ENCODE data around the gene PRKCG.

PRKCG gene

DNA sequence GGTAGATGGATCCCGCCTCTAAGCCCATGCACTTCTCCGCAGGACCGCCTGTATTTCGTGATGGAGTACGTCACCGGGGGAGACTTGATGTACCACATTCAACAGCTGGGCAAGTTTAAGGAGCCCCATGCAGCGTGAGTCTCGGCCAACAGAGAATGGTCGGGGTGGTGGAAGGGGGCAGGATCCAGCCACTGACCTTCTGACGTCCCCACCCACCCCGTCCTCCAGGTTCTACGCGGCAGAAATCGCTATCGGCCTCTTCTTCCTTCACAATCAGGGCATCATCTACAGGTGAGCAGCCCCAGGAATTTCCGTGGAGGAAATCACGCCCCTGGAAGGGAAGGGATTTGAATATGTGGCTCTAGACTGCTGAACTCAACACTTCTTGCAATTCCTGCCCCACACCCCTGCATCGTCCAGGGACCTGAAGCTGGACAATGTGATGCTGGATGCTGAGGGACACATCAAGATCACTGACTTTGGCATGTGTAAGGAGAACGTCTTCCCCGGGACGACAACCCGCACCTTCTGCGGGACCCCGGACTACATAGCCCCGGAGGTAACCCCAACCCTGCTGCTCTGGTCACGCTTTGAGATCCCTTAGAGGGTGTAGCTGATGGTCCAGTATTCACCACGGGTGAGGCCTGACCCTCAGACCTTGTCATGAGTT lies 18.3 kb downstream of the PRKCG start:
- no peak for DNase-seq

DNA sequence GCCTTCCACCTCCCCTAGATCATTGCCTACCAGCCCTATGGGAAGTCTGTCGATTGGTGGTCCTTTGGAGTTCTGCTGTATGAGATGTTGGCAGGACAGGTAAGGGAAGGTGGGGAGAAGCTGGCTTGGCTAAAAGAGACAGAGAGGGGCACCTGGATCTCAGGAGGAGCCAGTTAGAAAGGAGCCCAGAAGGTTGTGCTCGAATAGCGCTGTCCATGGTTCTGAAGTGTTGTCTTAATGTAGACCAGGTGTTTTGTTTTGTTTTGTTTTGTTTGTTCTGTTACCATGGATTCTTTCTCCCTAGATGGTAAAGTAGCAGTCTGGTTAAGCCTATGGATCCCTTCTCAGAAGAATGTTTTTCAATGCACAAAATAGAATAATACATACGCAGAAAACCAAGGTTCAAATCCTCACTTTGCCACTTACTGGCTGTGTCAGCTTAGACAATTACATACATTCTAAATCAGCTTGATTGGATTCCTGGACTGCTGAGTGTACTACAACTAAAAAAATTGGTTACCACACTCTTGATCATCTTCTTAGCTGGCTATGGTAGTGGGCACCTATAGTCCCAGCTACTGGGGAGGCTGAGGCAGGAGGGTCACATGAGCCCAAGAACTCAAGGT lies 21.2 kb downstream of the PRKCG start:
- DNase-seq: no peak

GRCh38 chr19:53904909-53905308 lies 22.9 kb downstream of the PRKCG start:
- no peak for DNase-seq

GRCh38 chr19:53905787-53906186 lies 23.8 kb downstream of the PRKCG start:
- DNase-seq: no peak

DNA sequence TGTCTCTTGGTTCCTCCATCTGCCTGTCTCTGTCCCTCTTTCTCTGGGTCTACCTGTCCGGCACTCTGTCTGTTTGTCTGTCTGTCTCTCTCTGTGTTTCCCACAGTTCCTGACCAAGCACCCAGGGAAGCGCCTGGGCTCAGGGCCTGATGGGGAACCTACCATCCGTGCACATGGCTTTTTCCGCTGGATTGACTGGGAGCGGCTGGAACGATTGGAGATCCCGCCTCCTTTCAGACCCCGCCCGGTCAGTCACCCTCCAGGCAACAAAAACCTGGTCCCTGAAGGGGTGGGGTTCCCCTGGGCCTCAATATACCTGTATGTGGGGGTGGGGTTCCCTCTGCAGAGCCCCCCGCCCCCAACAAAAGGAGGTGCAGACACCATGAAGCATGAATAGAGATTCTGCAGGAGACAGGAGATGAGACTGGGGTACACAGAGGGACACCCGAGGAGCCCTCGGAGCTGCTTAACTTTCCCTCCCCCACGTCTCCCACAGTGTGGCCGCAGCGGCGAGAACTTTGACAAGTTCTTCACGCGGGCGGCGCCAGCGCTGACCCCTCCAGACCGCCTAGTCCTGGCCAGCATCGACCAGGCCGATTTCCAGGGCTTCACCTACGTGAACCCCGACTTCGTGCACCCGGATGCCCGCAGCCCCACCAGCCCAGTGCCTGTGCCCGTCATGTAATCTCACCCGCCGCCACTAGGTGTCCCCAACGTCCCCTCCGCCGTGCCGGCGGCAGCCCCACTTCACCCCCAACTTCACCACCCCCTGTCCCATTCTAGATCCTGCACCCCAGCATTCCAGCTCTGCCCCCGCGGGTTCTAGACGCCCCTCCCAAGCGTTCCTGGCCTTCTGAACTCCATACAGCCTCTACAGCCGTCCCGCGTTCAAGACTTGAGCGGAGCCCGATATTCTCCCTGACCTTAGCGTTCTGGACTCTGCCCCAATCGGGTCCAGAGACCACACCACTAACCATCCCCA lies 24.5 kb downstream of the PRKCG start:
- DNase-seq: no peak

DNA sequence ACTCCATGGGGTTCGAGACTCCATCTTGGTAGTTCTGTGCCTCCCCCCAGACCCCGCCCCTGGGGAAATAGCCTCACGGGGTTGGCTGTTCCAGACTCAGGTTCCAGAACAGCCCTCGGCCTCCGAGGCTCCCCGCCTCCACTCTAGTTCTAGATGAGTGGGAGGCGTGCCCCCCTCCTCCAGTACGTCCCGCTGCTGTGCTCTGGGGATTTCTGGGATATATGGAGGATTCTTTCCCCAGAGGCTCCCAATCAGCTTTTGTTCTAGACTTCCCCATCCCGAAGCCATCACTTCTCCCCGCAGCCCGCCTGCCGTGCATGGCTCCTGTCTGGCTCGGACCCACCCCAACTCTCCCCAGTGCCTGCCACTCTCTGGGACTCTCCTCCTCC lies 25.2 kb downstream of the PRKCG start:
- no peak for DNase-seq

- no peak for DNase-seq
Measured at GRCh38 chr19:53907690-53908089, 25.7 kb downstream of the PRKCG start.

- no peak for DNase-seq
Measured at GRCh38 chr19:53908106-53908934, 26.3 kb downstream of the PRKCG start.

DNA sequence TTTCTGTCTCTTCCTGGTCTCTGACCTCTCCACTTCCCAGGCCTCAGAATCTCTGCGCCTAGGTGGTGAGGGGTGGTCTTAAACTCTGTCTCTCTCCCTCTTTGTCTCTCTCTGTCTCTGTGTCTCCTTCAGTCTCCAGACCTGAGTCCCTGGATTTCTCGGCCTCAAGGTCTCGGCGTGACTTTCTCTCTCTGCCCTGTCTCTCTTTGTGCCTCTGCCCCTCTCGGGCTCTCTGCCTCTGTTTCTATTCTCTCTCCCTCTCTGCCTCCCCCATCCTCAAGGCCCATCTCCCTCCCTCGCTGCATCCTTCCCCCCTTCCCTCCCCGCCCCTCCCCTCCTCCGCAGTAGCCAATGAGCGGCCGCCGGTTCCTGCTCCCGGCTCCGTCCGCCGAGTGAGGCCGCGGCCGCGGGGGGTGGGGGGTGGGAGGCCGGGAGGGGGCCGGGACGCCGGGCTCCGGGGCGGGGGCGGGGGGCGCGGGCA lies 27.0 kb downstream of the PRKCG start, which contains the start of gene CACNG7:
Gene CACNG7 (plus strand): TSS at position 344 of the 481 bp plus-strand sequence. CDS start 3,554 bp downstream, outside the sequence.
- DNase-seq: no peak

GRCh38 chr19:53909471-53910169 lies 27.6 kb downstream of the PRKCG start:
- no peak for DNase-seq

GRCh38 chr19:53910170-53910518 lies 28.1 kb downstream of the PRKCG start:
- no peak for DNase-seq

GRCh38 chr19:53912653-53913052 lies 30.7 kb downstream of the PRKCG start:
- DNase-seq: no peak

GRCh38 chr19:53915000-53915399 lies 33.0 kb downstream of the PRKCG start:
- DNase-seq: no peak

DNA sequence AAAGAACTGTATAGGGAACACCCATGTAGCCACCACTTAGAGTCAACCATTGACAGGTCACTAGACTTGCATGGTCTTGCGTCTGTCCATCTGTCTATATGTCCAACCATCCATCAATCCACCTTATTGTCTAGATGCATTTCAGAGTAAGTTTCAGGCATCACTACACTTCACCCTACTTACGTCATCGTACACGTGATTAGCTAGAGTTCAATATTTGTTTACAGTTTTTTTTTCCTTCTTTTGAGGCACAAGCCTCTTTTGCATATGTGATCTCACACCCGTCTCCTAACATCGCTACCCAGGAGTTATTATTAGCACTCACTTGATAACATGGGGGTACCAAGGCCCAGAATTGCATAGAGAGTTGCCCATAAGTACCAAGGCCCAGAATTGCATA lies 34.0 kb downstream of the PRKCG start:
- DNase-seq: no peak

- no peak for DNase-seq
Measured at GRCh38 chr19:53917356-53917755, 35.4 kb downstream of the PRKCG start.

- DNase-seq: no peak
Measured at GRCh38 chr19:53927739-53928138, 45.7 kb downstream of the PRKCG start.

DNA sequence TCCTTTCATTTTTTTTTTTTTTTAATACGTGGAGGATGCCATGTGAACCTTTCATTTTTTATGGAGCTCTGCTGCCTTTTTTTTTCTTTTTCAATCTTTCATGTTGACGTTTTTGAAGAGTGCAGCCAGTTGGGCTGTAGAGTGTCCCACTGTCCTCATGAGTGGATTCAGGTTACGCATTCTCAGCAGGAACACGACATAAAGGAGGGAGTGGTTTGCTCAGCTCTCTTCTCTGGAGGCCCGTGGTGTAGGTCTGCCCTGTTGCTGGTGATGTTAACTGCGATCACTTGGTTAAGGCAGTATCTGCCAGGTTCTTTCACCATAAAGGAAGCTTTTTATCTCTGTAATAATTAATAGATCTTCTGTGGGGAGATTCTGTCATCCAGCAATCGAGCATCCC lies 54.0 kb downstream of the PRKCG start:
- DNase-seq: no peak

GRCh38 chr19:53942001-53942786 lies 60.2 kb downstream of the PRKCG start:
- DNase-seq: no peak

GRCh38 chr19:53944416-53944815 lies 62.4 kb downstream of the PRKCG start:
- no peak for DNase-seq

DNA sequence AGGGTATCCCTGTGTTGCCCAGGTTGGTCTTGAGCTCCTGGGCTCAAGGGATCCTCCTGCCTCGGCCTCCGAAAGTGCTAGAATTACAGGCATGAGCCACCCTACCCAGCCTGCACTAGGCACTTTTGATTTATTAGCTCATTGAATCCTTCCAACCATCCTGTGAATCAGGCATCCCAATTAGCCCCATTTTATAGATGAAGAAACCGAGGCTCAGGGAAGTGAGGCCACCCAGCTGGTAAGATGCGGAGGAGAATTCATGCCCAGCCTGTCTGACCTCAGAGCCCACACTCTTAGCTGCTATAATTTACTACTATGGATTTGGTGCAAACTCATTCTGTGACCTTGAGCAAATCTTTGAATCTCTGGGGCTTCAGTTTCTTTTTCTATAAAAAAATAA lies 62.9 kb downstream of the PRKCG start:
- DNase-seq: no peak

DNA sequence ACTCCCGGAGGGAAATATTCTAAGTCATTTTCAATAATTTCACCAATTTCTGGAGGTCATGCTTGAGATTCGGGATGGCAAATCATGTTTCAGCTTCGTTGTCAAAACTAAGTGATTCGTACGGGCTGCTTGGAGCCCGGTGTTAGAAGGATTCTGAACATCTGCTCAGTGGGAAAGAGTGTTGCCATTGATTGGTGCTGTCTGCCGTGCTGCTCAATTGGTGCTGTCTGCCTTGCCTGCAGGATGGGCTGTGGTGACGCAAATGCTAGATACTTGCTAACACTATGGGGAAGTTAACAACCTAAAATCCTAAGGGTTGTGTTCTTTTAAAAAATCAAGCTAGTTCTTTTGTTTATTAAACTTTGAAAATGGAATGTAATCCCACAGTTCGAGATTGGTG lies 63.4 kb downstream of the PRKCG start:
- DNase-seq: no peak

Data from NCI-H2107 (cell line).